Measurements from ENCODE around the gene AQP1. TPM values are rescaled to one million over a fixed set of nuclear protein-coding genes. Genes with fewer than 3 reads are reported as not detected.

Gene AQP1
- total RNA-seq, 4 donors from 2014 or later, result 21.3 to 98.3 (median 28.4) TPM

- Histone ChIP-seq H3K9me3 (peaks cover 0 to 3% of the 10 kb centered on the region in 2 donors), H3K36me3 (no peaks in the 10 kb centered on the region), H3K4me3 (no peak overlapping the region), H3K4me1 (peaks cover 4 to 20% (median 12%) of the 10 kb centered on the region in 4 donors), H3K27me3 (no peaks in the 10 kb centered on the region), H3K27ac (no peak overlapping the region)
- TF ChIP-seq EP300 (IDR thresholded peaks at IDR 0.05; ENCODE audit: low read depth), result no peak
- TF ChIP-seq CTCF (IDR thresholded peaks at IDR 0.05), result no peak
- no peak for TF ChIP-seq POLR2A (IDR thresholded peaks at IDR 0.05)
- no peak for TF ChIP-seq POLR2AphosphoS5 (IDR thresholded peaks at IDR 0.05)
- peak; percentile 3 for DNase-seq
- 86% methylated on average over 13 of the region's 13 CpGs; no CpG with 5 or more reads in 1 of the 2 donors for WGBS, 2 donors (ENCODE audit: low coverage in 1 of 2)
- in situ Hi-C loops (cut with MboI; ENCODE audit: low pct_ligation_motif_present in 1 of 4, low pct_unique_long_range_greater_than_20kb in 1 of 4, low sequenced_read_pairs in 3 of 4), result no loop called here
- intact Hi-C loops (cut with DNase I; ENCODE audit: low total_unique reads), result no loop called here
Observed at GRCh38 chr7:30923774-30924413, 12.2 kb downstream of the AQP1 start.

GRCh38 chr7:30924624-30925023 lies 13.0 kb downstream of the AQP1 start:
- DNase-seq, result peak; percentile 4
- peaks cover 4 to 20% (median 12%) of the 10 kb centered on the region in 4 donors for H3K4me1 ChIP-seq
- H3K27me3 ChIP-seq, result no peaks in the 10 kb centered on the region
- no peak overlapping the region for H3K27ac ChIP-seq
- in situ Hi-C loops (cut with MboI; ENCODE audit: low pct_ligation_motif_present in 1 of 4, low pct_unique_long_range_greater_than_20kb in 1 of 4, low sequenced_read_pairs in 3 of 4) (no loop called here), intact Hi-C loops (cut with DNase I; ENCODE audit: low total_unique reads) (no loop called here)
- peaks cover 0 to 3% of the 10 kb centered on the region in 2 donors for H3K9me3 ChIP-seq
- no peaks in the 10 kb centered on the region for H3K36me3 ChIP-seq
- TF ChIP-seq CTCF (IDR thresholded peaks at IDR 0.05) (no peak), POLR2A (IDR thresholded peaks at IDR 0.05) (no peak), EP300 (IDR thresholded peaks at IDR 0.05; ENCODE audit: low read depth) (no peak), POLR2AphosphoS5 (IDR thresholded peaks at IDR 0.05) (no peak)
- H3K4me3 ChIP-seq, result no peak overlapping the region

GRCh38 chr7:30925117-30925516 lies 13.5 kb downstream of the AQP1 start:
- H3K4me3 ChIP-seq, result no peak overlapping the region
- peaks cover 4 to 17% (median 9%) of the 10 kb centered on the region in 4 donors for H3K4me1 ChIP-seq
- 68 to 100% methylated on average over 1 to 2 of the region's 2 CpGs for WGBS, 2 donors (ENCODE audit: low coverage in 1 of 2)
- in situ Hi-C loops (cut with MboI; ENCODE audit: low pct_ligation_motif_present in 1 of 4, low pct_unique_long_range_greater_than_20kb in 1 of 4, low sequenced_read_pairs in 3 of 4) (no loop called here), intact Hi-C loops (cut with DNase I; ENCODE audit: low total_unique reads) (no loop called here)
- H3K36me3 ChIP-seq, result no peaks in the 10 kb centered on the region
- peaks cover 0 to 3% of the 10 kb centered on the region in 2 donors for H3K9me3 ChIP-seq
- no peak for TF ChIP-seq CTCF (IDR thresholded peaks at IDR 0.05)
- TF ChIP-seq POLR2A (IDR thresholded peaks at IDR 0.05), result no peak
- no peak for TF ChIP-seq EP300 (IDR thresholded peaks at IDR 0.05; ENCODE audit: low read depth)
- no peak for TF ChIP-seq POLR2AphosphoS5 (IDR thresholded peaks at IDR 0.05)
- H3K27me3 ChIP-seq, result no peaks in the 10 kb centered on the region
- no peak for DNase-seq
- no peak overlapping the region for H3K27ac ChIP-seq

GRCh38 chr7:30925913-30926312 lies 14.3 kb downstream of the AQP1 start:
- Histone ChIP-seq H3K27ac (no peak overlapping the region), H3K4me1 (peaks cover 0 to 9% (median 4%) of the 10 kb centered on the region in 4 donors), H3K36me3 (no peaks in the 10 kb centered on the region), H3K9me3 (peaks cover 0 to 3% of the 10 kb centered on the region in 2 donors), H3K4me3 (no peak overlapping the region), H3K27me3 (no peaks in the 10 kb centered on the region)
- DNase-seq, result no peak
- intact Hi-C loops (cut with DNase I; ENCODE audit: low total_unique reads), result no loop called here
- TF ChIP-seq POLR2AphosphoS5 (IDR thresholded peaks at IDR 0.05) (no peak), EP300 (IDR thresholded peaks at IDR 0.05; ENCODE audit: low read depth) (no peak), CTCF (IDR thresholded peaks at IDR 0.05) (no peak), POLR2A (IDR thresholded peaks at IDR 0.05) (no peak)
- in situ Hi-C loops (cut with MboI; ENCODE audit: low pct_ligation_motif_present in 1 of 4, low pct_unique_long_range_greater_than_20kb in 1 of 4, low sequenced_read_pairs in 3 of 4), result no loop called here
- 83% methylated on average over 5 of the region's 5 CpGs; no CpG with 5 or more reads in 1 of the 2 donors for WGBS, 2 donors (ENCODE audit: low coverage in 1 of 2)
